ENCODE measurements around the gene NLN.

DNA sequence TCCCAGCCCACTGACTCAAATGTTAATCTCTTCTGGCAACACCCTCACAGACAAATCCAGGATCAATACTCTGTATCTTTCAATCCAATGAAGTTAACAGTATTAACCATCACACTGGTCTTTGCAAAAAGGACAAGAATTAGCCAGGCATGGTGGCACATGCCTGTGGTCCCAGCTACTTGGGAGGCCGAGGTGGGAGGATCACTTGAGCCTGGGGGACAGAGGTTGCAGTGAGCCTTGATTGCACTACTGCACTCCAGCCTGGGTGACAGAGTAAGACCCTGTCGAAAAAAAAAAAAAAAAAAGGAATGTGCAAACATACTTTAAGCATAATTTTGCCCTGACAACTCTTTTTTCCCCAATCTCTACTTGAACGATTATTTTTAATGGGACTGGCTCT, 146.5 kb downstream of the NLN start:
- TF ChIP-seq GATA3 (IDR thresholded peaks at IDR 0.05; ENCODE audit: low read depth, low read length) (no peak), GATA2 (IDR thresholded peaks at IDR 0.05; ENCODE audit: low read depth, low read length) (no peak)
